ENCODE data around the gene ESR1. TPM values are rescaled to one million over a fixed set of nuclear protein-coding genes. Genes with fewer than 3 reads are reported as not detected.

ESR1 gene
- total and polyA plus RNA-seq, 12 donors, result 0.28 to 9.4 (median 3.8) TPM

DNA sequence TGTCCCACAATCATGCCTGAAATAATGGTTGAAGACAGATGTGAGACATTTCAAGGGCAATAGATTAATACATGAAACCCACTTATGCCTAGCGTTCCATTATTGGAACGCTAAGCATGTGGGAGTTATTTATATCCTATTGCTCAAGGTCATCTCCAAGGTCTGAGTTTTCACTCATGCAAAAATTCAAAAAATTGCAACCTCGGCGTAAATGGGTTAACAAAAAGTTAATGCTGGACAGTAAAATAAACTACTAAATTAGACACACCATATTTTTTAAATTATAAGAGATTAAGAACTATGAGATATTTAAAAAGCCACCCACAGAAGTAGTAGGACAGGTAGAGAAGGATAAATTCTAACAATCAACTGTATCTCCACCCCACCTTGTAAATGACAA lies 98.4 kb downstream of the ESR1 start:
- TF ChIP-seq POLR2A (IDR thresholded peaks at IDR 0.05), result no peak
- TF ChIP-seq, protein P1, sequence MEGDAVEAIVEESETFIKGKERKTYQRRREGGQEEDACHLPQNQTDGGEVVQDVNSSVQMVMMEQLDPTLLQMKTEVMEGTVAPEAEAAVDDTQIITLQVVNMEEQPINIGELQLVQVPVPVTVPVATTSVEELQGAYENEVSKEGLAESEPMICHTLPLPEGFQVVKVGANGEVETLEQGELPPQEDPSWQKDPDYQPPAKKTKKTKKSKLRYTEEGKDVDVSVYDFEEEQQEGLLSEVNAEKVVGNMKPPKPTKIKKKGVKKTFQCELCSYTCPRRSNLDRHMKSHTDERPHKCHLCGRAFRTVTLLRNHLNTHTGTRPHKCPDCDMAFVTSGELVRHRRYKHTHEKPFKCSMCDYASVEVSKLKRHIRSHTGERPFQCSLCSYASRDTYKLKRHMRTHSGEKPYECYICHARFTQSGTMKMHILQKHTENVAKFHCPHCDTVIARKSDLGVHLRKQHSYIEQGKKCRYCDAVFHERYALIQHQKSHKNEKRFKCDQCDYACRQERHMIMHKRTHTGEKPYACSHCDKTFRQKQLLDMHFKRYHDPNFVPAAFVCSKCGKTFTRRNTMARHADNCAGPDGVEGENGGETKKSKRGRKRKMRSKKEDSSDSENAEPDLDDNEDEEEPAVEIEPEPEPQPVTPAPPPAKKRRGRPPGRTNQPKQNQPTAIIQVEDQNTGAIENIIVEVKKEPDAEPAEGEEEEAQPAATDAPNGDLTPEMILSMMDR (IDR thresholded peaks at IDR 0.05), result no peak
- Histone ChIP-seq H3K4me1 (replicated peaks in 1 of 2) (no peaks in the 10 kb centered on the region), H3K36me3 (replicated peaks in 1 of 2) (no peaks in the 10 kb centered on the region), H3K4me3 (no peak overlapping the region), H3K27me3 (no peaks in the 10 kb centered on the region), H3K9me3 (replicated peaks in 1 of 3) (no peaks in the 10 kb centered on the region), H3K27ac (no peak overlapping the region)
- no peak for DNase-seq
- WGBS, 4 donors, result 67 to 85% (median 77%) methylated on average over 4 of the region's 4 CpGs
- intact Hi-C loops (cut with DNase I), result no loop called here

GRCh38 chr6:151911401-151911800 lies 103.9 kb downstream of the ESR1 start:
- no peak for DNase-seq
- no peak overlapping the region for H3K4me3 ChIP-seq
- no peaks in the 10 kb centered on the region for H3K27me3 ChIP-seq
- intact Hi-C loops (cut with DNase I), result no loop called here
- no peaks in the 10 kb centered on the region for H3K4me1 ChIP-seq (replicated peaks in 1 of 2)
- H3K36me3 ChIP-seq (replicated peaks in 1 of 2), result no peaks in the 10 kb centered on the region
- no peak overlapping the region for H3K27ac ChIP-seq
- no peaks in the 10 kb centered on the region for H3K9me3 ChIP-seq (replicated peaks in 1 of 3)
- TF ChIP-seq, protein P1 (IDR thresholded peaks at IDR 0.05), result no peak
- no peak for TF ChIP-seq POLR2A (IDR thresholded peaks at IDR 0.05)
- WGBS, 4 donors, result 73 to 79% (median 76%) methylated on average over 2 of the region's 2 CpGs

- DNase-seq, result no peak
- Histone ChIP-seq H3K36me3 (replicated peaks in 1 of 2) (no peaks in the 10 kb centered on the region), H3K27me3 (no peaks in the 10 kb centered on the region), H3K4me3 (no peak overlapping the region), H3K9me3 (replicated peaks in 1 of 3) (no peaks in the 10 kb centered on the region), H3K27ac (no peak overlapping the region), H3K4me1 (replicated peaks in 1 of 2) (no peaks in the 10 kb centered on the region)
- TF ChIP-seq, protein P1 (IDR thresholded peaks at IDR 0.05), result no peak
- TF ChIP-seq POLR2A (IDR thresholded peaks at IDR 0.05), result no peak
- 88 to 94% (median 92%) methylated on average over 4 of the region's 4 CpGs for WGBS, 4 donors
- intact Hi-C loops (cut with DNase I), result no loop called here
These were observed 107.0 kb downstream of the ESR1 start for GRCh38 chr6:151914484-151914883.

- TF ChIP-seq, protein P1 (IDR thresholded peaks at IDR 0.05), result no peak
- no peak for TF ChIP-seq POLR2A (IDR thresholded peaks at IDR 0.05)
- no peaks in the 10 kb centered on the region for H3K36me3 ChIP-seq (replicated peaks in 1 of 2)
- DNase-seq, result no peak
- WGBS, 4 donors, result 80 to 93% (median 89%) methylated on average over 3 of the region's 3 CpGs
- no peak overlapping the region for H3K4me3 ChIP-seq
- no peaks in the 10 kb centered on the region for H3K9me3 ChIP-seq (replicated peaks in 1 of 3)
- H3K4me1 ChIP-seq (replicated peaks in 1 of 2), result no peaks in the 10 kb centered on the region
- no peak overlapping the region for H3K27ac ChIP-seq
- intact Hi-C loops (cut with DNase I), result no loop called here
- no peaks in the 10 kb centered on the region for H3K27me3 ChIP-seq
These were observed 108.6 kb downstream of the ESR1 start for GRCh38 chr6:151916075-151916474.
